GM21390 (cell line): ENCODE measurements around the gene CCND1.
"Not testable (repeated sequence)": the region's sequence is repeated elsewhere in the genome, so short reads cannot be mapped to it uniquely, and the experiment has no call there.

Experiments used
- ATAC-seq: cut with Tn5 transposase; IDR thresholded peaks from one replicate; pipeline ENCODE4 v1.9.1; 2021; ENCODE audit not compliant: unreplicated experiment

CCND1 gene

GRCh38 chr11:69617220-69617619, 23.7 kb upstream of the CCND1 start:
- ATAC-seq, result no peak

DNA sequence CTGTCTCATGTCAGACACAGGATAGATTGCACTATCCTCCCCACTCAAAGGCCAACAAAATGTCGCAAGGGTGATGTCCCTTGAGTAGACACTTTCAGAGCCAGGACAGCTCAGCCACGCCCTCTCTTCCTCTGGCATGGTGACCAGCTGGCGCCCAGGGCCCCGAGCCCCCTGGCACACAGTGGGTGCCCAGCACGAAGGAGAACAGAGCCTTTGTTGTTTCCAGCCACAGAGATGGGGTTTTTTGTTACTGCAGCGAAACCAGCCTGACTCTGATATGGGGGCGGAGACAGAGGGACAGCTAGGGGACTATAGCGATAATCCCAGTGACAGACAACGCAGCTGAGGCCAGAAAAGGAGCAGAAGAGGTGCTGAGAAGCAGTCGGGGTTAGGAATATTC, 23.3 kb upstream of the CCND1 start:
- no peak for ATAC-seq

DNA sequence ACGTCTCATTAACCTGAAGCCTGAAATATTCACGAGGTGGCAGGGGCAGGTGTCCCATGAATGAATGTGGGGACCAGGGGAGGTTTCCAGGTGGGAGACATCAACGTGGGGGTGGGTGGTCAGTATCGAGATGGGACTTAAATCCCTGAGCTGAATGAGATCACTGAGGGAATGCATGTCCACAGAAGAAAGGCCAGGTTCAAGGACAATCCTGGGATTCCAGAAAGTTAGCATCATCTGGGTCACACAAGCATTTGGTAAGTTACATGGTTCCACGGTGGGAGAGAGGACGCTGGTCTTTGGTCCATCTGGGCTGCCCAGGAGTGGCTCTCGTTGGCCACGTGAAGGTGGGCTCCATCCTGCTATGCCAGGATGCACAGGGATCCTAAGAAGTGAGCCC, 22.7 kb upstream of the CCND1 start:
- no peak for ATAC-seq

- no peak for ATAC-seq
Observed at GRCh38 chr11:69620683-69621290, 20.2 kb upstream of the CCND1 start.

- ATAC-seq, result not testable (repeated sequence)
Observed at GRCh38 chr11:69622097-69622681, 18.8 kb upstream of the CCND1 start.

DNA sequence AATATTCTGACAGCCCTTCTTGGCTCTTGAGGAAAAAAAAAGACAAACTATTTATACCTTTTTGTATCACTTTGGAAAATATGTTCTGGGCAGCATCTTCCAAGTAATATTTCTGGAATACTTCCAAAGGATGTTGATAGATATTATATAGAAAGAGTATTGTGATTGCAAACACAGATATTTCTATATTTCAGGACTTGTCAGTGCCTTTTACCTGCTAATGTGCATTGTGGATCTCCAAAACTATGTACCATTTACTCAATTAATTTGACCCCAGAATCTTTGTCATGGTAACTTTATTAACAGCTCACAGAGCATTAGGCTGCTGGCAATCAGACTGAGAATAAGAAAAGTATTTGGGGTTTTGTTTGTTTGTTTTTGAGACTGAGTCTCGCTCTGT, 16.7 kb upstream of the CCND1 start:
- no peak for ATAC-seq

DNA sequence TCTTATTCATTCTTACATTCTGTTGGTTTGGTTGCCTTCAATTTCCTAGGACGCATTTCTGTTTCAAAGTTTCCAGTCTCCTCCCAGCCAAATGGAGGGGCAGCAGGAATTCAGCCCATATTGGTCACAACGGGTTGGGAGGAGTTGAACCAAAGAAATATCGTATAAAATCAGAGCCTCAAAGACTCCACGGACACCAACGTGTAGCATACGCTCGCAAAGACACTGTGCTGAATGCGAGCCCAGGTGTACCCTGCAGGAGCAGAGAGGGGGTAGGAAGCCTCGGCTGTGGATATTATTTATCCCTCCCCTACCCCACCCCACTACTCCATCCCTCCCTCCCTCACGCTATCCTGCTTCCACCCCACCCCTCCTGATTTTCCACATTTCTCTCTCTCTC, 15.5 kb upstream of the CCND1 start:
- no peak for ATAC-seq

GRCh38 chr11:69627551-69627950, 13.4 kb upstream of the CCND1 start:
- no peak for ATAC-seq

- no peak for ATAC-seq
Observed at GRCh38 chr11:69630017-69630416, 10.9 kb upstream of the CCND1 start.

DNA sequence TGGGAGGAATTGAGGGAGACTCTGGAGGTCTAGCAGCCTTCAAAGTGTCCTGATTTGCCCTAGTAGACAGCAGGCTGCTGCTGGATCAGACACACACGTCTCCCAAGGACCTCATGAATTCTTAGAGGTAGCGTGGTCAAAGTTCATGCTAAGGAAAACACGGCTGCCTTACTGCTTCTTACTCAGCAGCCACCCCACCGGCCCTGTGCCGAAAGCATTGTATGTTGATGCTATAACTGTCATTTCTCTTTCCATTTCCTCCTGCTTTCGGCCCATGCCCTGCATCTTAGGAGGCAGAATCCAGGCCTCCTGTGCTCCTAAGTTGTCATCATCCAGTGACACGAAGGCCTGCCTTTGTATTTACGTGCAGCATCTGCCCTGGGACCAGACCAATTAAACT, 10.5 kb upstream of the CCND1 start:
- ATAC-seq, result no peak

GRCh38 chr11:69632900-69633299, 8.1 kb upstream of the CCND1 start:
- no peak for ATAC-seq

DNA sequence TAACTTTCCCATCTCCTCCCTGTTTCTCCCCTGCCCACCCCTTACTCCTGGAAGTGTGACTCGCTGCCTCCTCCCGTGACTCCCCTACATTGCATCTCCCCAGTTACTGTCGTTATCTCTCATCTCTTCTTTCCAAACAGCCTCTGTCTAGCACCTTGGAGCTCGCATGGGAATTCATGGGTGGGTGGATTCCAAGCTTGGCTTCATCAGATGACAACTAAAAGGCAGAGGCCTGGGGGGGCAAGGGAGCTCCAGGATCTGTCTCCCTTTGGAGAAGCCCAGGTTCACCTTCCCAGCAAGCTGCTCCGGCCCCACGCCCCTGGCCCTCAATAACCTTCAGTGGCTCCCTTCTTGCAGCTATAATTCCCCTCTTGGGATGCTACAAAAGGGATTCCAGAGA, 6.9 kb upstream of the CCND1 start:
- ATAC-seq, result no peak

DNA sequence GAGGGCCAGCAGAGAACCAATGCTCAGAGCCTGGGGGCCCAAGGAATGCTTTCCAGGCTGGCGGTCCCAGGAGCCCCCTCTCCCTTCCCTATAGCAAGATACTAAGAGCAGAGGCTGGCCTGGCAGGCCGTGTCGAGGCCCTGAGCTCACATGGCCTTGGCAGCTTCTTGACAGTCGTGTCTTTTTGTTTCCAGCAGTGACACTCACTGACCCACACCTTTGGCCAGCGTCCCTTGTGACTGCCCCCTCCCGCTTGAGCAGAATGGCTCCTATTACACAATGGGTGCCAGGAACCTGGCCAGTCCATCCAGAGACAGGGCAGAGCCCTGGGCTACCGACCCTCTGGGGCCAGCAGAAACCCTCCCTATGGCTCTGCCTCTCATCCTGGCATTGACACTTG, 6.4 kb upstream of the CCND1 start:
- no peak for ATAC-seq

DNA sequence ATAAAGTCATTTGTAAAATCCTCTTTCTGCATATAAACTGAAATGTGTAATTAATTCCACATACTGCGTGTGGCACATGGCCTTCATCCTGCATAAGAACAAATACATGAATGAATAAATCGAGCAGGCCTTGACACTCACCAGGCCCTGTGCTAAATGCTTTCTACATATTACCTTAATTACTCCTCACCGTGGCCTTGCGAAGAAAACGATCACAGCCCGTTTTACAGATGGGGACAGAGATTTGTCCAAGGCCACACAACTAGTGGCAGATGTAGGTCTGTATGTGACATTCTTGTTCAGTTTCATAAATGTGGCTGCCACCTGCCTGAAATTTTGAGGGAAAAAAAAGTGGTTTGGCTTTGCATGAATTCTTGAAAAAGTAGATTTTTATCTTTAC, 5.8 kb upstream of the CCND1 start:
- ATAC-seq, result no peak

DNA sequence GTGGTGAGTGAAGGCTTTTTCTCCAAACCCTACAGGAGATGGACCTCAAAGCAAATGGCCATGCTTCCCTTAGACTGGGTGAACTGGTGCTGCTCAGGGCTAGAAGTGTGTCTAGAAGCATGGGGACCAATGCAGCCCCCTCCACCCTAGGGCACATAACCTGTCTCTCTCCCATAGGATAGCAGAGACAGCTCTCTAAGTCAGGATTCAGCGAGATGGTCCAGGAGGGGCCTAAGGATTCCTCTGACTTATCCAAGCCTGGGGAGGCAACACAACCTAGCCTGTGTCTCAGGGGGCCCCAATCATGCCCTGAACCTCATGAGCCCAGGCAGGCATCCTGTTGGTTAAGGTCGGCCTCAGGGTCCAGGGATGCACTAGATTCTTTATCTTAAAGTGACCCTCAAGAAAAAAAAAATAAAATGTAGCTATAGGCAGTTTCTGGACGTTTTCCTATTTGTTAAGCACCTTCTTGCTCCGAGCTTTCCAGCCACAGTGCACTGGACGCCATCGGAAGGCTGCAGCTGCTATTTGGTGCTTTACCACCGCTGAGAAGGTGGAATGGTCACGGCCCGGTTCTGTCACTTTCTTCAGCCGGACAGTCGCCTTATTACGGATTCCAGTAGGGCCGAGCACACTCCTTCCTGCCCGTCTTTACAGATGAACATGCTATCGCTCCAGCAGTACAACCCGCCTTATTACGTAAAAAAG, 5.0 kb upstream of the CCND1 start:
- no peak for ATAC-seq

- ATAC-seq, result no peak
Observed at GRCh38 chr11:69636512-69637197, 4.3 kb upstream of the CCND1 start.

- no peak for ATAC-seq
Observed at GRCh38 chr11:69637198-69637940, 3.6 kb upstream of the CCND1 start.

DNA sequence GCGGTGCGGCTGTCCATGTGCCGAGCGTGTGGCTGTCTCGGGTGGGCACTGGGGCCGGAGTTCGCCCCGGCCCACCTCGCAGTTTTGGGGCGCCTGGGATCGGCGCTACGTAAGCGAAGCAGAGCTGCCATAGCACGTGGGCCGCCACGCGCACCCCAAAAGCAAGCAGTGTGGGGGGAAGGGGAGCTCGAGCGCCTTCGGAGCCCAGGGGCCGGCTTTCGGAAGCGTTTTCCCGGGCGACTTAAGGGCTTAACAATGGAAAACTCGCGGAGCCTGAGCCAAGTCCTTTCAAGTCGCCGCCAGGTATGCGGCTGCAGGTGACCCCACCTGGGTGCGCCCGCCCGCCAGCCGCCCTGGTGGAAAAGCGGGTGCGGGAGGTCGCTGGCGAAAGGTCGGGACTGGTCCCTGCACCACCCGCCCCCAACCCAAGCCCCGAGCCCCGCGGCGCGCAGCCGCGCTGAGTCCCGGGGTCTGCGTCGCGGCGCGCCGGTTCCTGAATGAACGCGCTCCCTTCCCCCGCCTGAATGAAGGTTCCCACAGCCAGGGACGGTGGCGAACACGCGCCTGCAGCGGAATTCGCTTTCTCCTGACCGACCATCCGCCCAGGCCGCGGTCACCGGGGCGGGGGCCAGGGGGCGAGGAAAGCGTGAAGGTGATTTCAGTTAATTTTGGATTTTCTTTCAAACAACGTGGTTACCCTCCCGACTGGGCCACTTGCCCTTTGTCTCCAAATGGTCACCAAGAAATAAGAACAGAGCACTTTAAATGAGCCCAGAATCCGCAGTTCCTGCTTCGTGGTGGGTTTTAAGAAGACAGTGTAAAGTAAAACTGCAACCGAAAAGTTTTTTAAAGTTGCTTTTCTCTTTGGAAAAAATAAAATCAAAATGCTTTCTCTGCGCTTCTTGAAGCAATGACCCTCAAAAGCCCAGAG, 2.8 kb upstream of the CCND1 start:
- no peak for ATAC-seq

- no peak for ATAC-seq
Observed at GRCh38 chr11:69638941-69639681, 1.8 kb upstream of the CCND1 start.

- no peak for ATAC-seq
Observed at GRCh38 chr11:69639831-69640230, 1.1 kb upstream of the CCND1 start.
